HG02571 (cell line): Measurements from ENCODE around the gene LTBR.

Source experiments
- ATAC-seq: cut with Tn5 transposase; IDR thresholded peaks from one replicate; pipeline ENCODE4 v1.9.1; 2021; ENCODE audit warnings: mild to moderate bottlenecking, moderate library complexity; ENCODE audit not compliant: unreplicated experiment

Gene LTBR

DNA sequence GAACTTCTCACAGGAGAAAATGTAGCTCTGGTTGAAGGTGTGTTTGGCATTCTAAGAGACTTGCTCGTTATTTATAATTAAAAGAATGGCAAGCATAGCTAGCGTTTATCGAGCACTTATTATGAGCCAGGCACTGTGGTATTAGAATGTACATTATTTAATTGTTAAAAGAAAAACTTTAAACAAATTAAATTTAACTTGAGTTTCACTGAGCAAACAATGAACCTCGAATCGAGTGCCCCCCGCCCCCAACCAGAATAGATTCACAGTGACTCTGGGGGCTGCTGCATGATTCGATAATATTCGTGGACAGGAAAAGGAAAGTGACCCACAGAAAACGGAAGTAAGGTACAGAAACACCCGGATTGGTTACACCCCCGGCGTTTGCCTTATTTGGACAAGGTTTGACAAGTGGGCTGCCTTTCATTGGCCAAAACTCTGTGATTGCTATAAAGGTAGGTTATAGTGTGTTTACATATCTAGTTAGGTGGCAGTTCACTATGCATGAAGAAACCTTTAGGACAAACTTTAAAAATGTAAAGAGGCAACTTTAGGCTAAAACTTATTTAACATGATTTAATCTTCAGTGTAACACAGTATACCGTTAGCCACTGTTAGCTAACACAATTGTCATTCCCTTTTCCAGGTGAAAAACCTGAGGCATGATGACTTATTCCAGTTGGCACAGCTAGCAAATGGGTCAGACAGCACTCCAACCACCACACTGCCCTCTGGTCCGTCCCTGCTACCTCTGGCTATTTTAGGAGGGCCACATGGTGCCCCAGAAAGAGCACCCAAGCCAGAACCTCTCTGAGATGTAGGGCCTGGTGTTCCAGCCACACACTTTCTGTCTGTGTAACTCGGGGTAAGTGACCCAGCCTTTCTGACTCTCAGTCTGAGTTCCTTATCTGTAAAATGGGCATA, 15.7 kb upstream of the LTBR start:
- ATAC-seq: no peak

DNA sequence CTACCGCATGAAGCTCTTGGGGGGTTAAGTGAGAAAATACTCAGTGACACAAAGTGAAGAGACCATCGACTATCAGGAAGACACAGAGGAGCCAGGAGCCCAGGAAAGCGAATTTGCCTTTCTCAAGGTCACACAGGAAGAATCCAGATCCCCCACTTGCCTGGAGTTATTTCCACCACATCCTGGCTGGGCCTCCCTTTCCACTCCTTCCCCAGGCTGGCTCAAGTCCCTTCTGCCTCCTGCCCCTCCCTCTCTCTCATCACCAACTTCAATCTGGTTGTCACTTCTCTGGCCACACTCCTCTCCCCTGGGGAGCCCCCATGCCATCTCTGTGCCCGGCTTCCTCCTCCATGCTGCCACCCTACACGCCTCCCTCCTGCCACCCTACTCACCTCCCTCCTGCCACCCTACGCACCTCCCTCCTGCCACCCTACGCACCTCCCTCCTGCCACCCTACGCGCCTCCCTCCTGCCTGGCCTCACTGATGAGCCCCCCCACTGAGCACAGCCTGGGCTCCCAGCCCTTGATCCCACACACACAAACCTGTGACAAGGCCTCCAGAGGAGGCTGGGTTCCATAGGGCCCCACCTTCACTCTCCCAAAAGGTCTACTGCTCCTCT, 14.9 kb upstream of the LTBR start:
- no peak for ATAC-seq

- no peak for ATAC-seq
These were observed 13.9 kb upstream of the LTBR start for GRCh38 chr12:6369916-6370575.

DNA sequence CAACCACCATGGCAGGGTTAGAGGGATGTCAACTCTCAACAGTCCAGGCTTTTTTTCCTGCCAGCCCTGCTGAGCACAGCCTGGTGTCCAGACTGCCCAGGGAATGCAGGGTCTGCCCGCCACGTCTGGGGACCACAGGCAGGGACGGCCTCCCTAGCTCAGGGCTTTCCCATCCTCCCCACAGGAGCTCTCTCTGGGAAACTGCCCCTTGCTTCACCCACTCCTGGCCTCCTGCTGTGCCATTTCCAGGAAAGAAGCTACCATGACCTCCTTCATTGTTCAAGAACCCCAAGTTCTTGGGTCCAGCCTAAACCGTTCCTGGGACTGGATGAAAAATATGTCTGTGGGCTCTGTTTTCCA, 13.4 kb upstream of the LTBR start:
- ATAC-seq: no peak

DNA sequence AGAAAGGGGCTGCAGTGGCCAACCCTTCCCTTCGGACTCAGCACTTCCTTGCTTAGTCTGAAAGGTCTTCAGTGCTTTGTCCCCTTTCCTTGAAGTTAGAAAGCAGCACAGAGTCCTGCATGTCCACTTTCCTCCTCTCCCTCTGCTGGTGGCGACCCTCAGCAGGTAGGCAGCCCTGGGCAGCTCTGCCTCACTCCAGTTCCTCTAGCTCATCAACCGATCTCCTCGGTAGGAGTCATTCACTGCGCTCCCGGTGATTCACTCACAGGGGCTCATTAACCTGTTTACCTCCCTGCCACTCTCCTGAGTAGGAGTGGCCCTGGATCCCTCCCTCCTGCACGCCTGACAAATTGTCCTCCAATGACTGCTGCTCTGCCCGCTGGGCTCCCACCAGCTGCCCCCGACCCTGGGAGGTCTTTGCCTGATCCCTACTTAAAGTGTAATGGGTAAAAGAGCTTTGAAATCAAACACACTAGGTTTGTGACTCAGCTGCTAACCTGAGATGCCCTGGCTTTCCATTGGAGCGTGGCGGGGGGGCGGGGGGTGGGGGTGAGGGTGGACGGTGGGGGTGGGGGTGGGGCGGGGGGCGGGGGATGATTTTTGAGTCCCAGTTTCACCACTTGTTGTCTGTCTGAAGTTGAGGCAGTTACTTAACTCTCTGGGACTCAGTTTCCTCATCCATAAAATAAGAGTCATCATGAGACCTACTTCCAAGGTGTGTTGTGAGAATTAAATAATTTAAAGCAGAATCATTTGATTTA, 12.8 kb upstream of the LTBR start:
- no peak for ATAC-seq

GRCh38 chr12:6372403-6373003, 11.5 kb upstream of the LTBR start:
- ATAC-seq: no peak

DNA sequence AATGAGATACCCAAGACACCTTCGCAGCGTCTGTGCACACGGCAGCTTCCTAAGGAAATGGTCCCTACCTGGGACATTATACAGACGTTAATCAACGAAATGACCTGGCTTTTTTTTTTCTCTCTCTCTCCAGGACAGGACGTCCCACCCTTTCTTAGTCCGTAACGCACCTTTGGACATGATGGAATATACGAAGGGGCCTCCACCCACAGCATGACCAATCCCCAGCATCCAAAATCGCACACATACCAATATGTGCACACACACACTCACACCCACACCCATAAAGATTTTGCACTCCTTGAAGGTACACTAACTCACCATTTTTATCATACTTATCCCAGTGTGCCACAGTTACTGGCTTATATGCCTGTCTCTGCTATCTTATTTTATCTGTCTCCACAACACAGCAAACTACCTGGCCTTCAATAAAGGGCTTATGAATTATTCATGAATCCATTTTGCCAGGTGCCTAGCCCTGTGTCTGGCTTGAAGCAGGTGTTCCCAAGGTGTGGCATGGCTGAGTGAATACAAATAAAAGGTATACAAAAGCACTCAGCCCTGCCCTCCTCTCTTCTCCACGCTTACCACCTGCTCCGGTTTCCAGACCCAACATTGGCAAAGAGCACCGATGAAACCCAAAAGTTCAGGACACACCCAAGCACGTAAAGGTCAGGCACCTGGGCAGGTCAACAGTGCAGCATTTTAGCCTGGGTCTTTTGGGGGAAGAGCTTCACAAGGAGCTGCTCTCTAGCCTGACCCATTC, 10.8 kb upstream of the LTBR start:
- no peak for ATAC-seq

- ATAC-seq: no peak
These were observed 9.8 kb upstream of the LTBR start for GRCh38 chr12:6374028-6374785.

DNA sequence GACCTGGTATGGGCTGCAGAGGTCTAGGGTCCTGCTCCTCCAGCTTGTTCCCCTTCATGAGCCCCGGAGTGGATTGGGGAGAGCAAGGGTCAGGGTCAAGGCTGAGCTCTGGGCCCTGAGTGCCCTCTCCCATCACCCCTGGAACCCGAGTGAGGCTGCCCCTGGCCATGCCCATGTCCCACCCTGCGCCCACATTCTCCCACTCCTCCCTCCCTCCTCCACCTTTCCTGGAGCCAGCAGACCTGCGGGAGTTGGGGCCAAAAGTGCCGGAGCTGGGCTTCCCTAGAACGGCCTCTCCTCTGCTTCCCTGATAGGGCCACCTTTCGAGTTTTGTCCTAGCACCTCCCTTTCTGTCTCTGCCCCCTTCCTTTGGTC, 9.2 kb upstream of the LTBR start:
- no peak for ATAC-seq

GRCh38 chr12:6375269-6376078, 8.5 kb upstream of the LTBR start, which contains the start of gene SCNN1A:
Gene SCNN1A, minus strand, starts transcription at chr12:6375563. Its CDS starts 780 bp downstream, at chr12:6374783.
- ATAC-seq: no peak

DNA sequence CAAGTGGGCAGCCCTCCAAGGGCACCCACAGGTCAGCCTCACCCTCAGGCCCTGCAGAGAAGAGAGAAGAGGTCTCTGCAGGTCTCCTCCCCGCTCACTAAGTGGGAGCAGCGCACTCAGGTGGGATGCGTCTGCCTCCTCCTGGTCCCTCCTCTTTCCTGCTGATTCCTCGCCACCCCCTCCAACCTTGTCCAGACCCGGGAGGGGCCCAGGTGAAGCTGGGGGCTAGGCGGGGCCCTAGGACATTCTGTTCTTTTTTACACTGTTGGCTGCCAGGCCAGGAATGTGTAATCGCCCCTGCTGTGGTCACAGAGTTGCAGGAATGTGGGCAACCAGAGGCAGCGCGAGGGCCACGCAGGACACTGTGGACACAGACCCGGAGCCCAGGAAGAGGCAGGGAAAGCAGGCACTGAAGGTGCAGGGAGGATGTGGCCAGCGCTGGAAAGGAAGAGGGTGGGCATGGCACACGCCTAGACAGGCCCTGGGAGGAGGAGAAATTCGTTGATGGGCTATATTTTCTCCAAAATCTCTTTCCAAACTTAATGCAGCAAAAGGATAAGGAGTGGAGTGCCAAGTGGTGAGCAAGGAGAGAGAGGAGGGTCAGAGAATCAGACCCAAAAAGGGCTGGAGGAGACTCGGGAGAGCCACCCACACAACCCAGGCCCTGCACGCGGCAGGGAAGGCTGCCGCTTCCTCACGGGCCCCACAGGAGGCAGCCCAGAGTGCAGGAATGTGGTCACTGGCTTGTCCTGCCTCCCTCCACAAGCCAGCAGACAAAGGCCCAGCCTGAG, 7.7 kb upstream of the LTBR start:
- no peak for ATAC-seq

- ATAC-seq: no peak
These were observed 6.9 kb upstream of the LTBR start for GRCh38 chr12:6376870-6377666.

DNA sequence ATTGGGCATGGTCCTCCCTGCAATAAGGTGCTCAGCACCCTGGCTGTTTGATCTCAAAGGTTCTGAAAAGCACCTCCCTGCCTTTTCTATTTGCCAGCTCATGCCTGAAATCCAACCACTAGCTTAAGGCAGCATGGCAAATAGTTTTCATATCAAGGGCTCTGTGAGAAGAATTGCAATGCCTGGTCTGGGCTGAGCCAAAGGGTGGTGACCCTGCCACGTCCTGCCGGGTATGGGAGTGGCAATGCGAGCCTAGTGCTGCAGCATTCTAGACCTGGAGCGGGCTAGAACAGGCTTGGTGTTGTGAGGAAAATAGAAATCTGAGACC, 6.3 kb upstream of the LTBR start:
- no peak for ATAC-seq

GRCh38 chr12:6378709-6379472, 5.1 kb upstream of the LTBR start:
- ATAC-seq: no peak

- ATAC-seq: no peak
These were observed 3.5 kb upstream of the LTBR start for GRCh38 chr12:6380141-6381121.
